Neural progenitor cell (in vitro differentiated cells): ENCODE data around the gene RRAGD. TPM values are rescaled to one million over a fixed set of nuclear protein-coding genes. Genes with fewer than 3 reads are reported as not detected.

Experiments used
- DNase-seq: peaks from one replicate; pipeline ENCODE4 v3.0.0-alpha.2; 2016; ENCODE audit warnings: low spot score
- H2AFZ ChIP-seq: fragments of 200-600 bp; sonication (generic); replicated peaks from 2 replicates; pipeline ENCODE4 v1.6.1; 2016; ENCODE audit warnings: antibody characterized with exemption
- H3F3A ChIP-seq: fragments of 200-600 bp; sonication (generic); 2 replicates; pipeline ENCODE4 v1.6.1; 2016; ENCODE audit warnings: antibody characterized with exemption, low read depth
- H3K27ac ChIP-seq: fragments of 200-600 bp; sonication (generic); 2 replicates; pipeline ENCODE4 v1.5.1; 2016; ENCODE audit warnings: mild to moderate bottlenecking
- H3K27me3 ChIP-seq: fragments of 200-600 bp; sonication (generic); 2 replicates; pipeline ENCODE4 v1.6.1; 2016; ENCODE audit warnings: mild to moderate bottlenecking, moderate library complexity
- H3K36me3 ChIP-seq: fragments of 200-600 bp; sonication (generic); 2 replicates; pipeline ENCODE4 v1.5.1; 2016
- H3K4me1 ChIP-seq: fragments of 200-600 bp; sonication (generic); 2 replicates; pipeline ENCODE4 v1.6.1; 2016; ENCODE audit warnings: mixed run types
- H3K4me2 ChIP-seq: fragments of 200-600 bp; sonication (generic); 2 replicates; pipeline ENCODE4 v1.6.1; 2016
- H3K4me3 ChIP-seq: fragments of 200-600 bp; sonication (generic); 2 replicates; pipeline ENCODE4 v1.5.1; 2016
- H3K79me2 ChIP-seq: fragments of 200-600 bp; sonication (generic); 2 replicates; pipeline ENCODE4 v1.6.1; 2016; ENCODE audit warnings: low read depth
- H3K9ac ChIP-seq: fragments of 200-600 bp; sonication (generic); 2 replicates; pipeline ENCODE4 v1.6.1; 2016
- H3K9me3 ChIP-seq: fragments of 200-600 bp; sonication (generic); 2 replicates; pipeline ENCODE4 v1.5.1; 2016; ENCODE audit warnings: low read depth
- H4K20me1 ChIP-seq: fragments of 200-600 bp; sonication (generic); 2 replicates; pipeline ENCODE4 v1.6.1; 2016; ENCODE audit warnings: low read depth
- H3K27ac Mint-ChIP-seq: 3 replicates; pipeline ENCODE4 v1.8.0; 2021; ENCODE audit warnings: mixed read lengths
- H3K27me3 Mint-ChIP-seq: 2 replicates; pipeline ENCODE4 v1.8.0; 2022; ENCODE audit warnings: low read depth, mild to moderate bottlenecking, inconsistent platforms, moderate library complexity, mixed read lengths; ENCODE audit not compliant: insufficient read depth
- H3K36me3 Mint-ChIP-seq: 3 replicates; pipeline ENCODE4 v1.8.0; 2021; ENCODE audit warnings: mixed read lengths
- H3K4me1 Mint-ChIP-seq: 3 replicates; pipeline ENCODE4 v1.8.0; 2021; ENCODE audit warnings: mixed read lengths
- H3K4me3 Mint-ChIP-seq: 3 replicates; pipeline ENCODE4 v1.8.0; 2021; ENCODE audit warnings: mild to moderate bottlenecking, moderate library complexity, mixed read lengths
- H3K9me3 Mint-ChIP-seq: 3 replicates; pipeline ENCODE4 v1.8.0; 2020; ENCODE audit warnings: mixed read lengths
- CTCF ChIP-seq: fragments of 200-600 bp; sonication (generic); IDR thresholded peaks from 2 replicates; pipeline ENCODE4 v1.5.1; 2017; ENCODE audit warnings: antibody characterized with exemption, mild to moderate bottlenecking
- EZH2 ChIP-seq: fragments of 200-600 bp; sonication (generic); IDR thresholded peaks from 2 replicates; pipeline ENCODE4 v1.6.1; 2017; ENCODE audit warnings: antibody characterized with exemption, mild to moderate bottlenecking, moderate library complexity
- EZH2phosphoT487 ChIP-seq: fragments of 200-600 bp; sonication (generic); IDR thresholded peaks from 2 replicates; pipeline ENCODE4 v1.6.1; 2017; ENCODE audit warnings: antibody characterized with exemption
- total RNA-seq: library from RNA; depleted of rRNA; stranded (reverse); fragments of >200 nt; gene quantifications from 2 replicates; pipeline ENCODE4 v1.2.3, GENCODE V29; 2015; ENCODE audit warnings: low replicate concordance

The RRAGD gene
- total RNA-seq, 1 donor from 2014 or later = 20.7 TPM

- no peak for TF ChIP-seq CTCF
- TF ChIP-seq EZH2phosphoT487 = peak; percentile 23
- TF ChIP-seq EZH2 = peak; percentile 71
- Histone ChIP-seq H3K4me3 (peak overlapping the region; percentile 89), H3K36me3 (no peaks in the 10 kb centered on the region), H3K4me1 (peaks cover 56% of the 10 kb centered on the region), H3K4me2 (peak overlapping the region; percentile 98), H3K79me2 (peaks cover 26% of the 10 kb centered on the region), H3K9me3 (no peaks in the 10 kb centered on the region), H3K9ac (no peak overlapping the region), H2AFZ (peak overlapping the region; percentile 98), H3K27me3 (peaks cover 44% of the 10 kb centered on the region), H3F3A (peaks cover 66% of the 10 kb centered on the region), H3K27ac (no peak overlapping the region), H4K20me1 (peaks cover 16% of the 10 kb centered on the region)
- H3K27me3 Mint-ChIP-seq = peaks cover 23% of the 10 kb centered on the region
- no peaks in the 10 kb centered on the region for H3K36me3 Mint-ChIP-seq
- H3K27ac Mint-ChIP-seq = peak overlapping the region; percentile 42
- peak overlapping the region; percentile 91 for H3K4me3 Mint-ChIP-seq
- no peaks in the 10 kb centered on the region for H3K9me3 Mint-ChIP-seq
- peaks cover 66% of the 10 kb centered on the region for H3K4me1 Mint-ChIP-seq
- peak; percentile 83 for DNase-seq
Measured at GRCh38 chr6:89411145-89412070, 665 bp downstream of the RRAGD start.

- H2AFZ ChIP-seq = no peak overlapping the region
- peak overlapping the region; percentile 42 for H3K27ac Mint-ChIP-seq
- no peak for TF ChIP-seq EZH2phosphoT487
- no peak for TF ChIP-seq EZH2
- no peak for TF ChIP-seq CTCF
Measured at GRCh38 chr6:89410788-89411144, 1.3 kb downstream of the RRAGD start.

GRCh38 chr6:89410231-89410761 is 1.8 kb downstream of the RRAGD start:
- no peak overlapping the region for H3K9ac ChIP-seq
- no peaks in the 10 kb centered on the region for H3K36me3 Mint-ChIP-seq
- H3K4me3 ChIP-seq = peak overlapping the region; percentile 89
- no peak overlapping the region for H3K27ac ChIP-seq
- peaks cover 16% of the 10 kb centered on the region for H4K20me1 ChIP-seq
- H3K4me3 Mint-ChIP-seq = peak overlapping the region; percentile 91
- H3F3A ChIP-seq = peaks cover 59% of the 10 kb centered on the region
- H3K79me2 ChIP-seq = peaks cover 36% of the 10 kb centered on the region
- no peaks in the 10 kb centered on the region for H3K9me3 ChIP-seq
- H3K4me2 ChIP-seq = peak overlapping the region; percentile 98
- no peak for TF ChIP-seq CTCF
- no peak for TF ChIP-seq EZH2phosphoT487
- no peak for TF ChIP-seq EZH2
- H2AFZ ChIP-seq = no peak overlapping the region
- no peaks in the 10 kb centered on the region for H3K9me3 Mint-ChIP-seq
- peaks cover 56% of the 10 kb centered on the region for H3K4me1 ChIP-seq
- H3K27me3 Mint-ChIP-seq = peaks cover 23% of the 10 kb centered on the region
- H3K36me3 ChIP-seq = no peaks in the 10 kb centered on the region
- H3K27ac Mint-ChIP-seq = no peak overlapping the region
- H3K4me1 Mint-ChIP-seq = peaks cover 67% of the 10 kb centered on the region
- peaks cover 44% of the 10 kb centered on the region for H3K27me3 ChIP-seq
- DNase-seq = peak; percentile 62

More at GRCh38 chr6:89410788-89411144, 1.3 kb downstream of the RRAGD start:
- Mint-ChIP-seq H3K9me3 (no peaks in the 10 kb centered on the region), H3K4me1 (peaks cover 66% of the 10 kb centered on the region), H3K4me3 (peak overlapping the region; percentile 91), H3K36me3 (no peaks in the 10 kb centered on the region), H3K27me3 (peaks cover 23% of the 10 kb centered on the region)
- no peaks in the 10 kb centered on the region for H3K9me3 ChIP-seq
- peaks cover 59% of the 10 kb centered on the region for H3F3A ChIP-seq
- peak overlapping the region; percentile 98 for H3K4me2 ChIP-seq
- H3K27me3 ChIP-seq = peaks cover 44% of the 10 kb centered on the region
- no peak overlapping the region for H3K9ac ChIP-seq
- H4K20me1 ChIP-seq = peaks cover 16% of the 10 kb centered on the region
- no peak for DNase-seq
- H3K27ac ChIP-seq = no peak overlapping the region
- peak overlapping the region; percentile 89 for H3K4me3 ChIP-seq
- peaks cover 31% of the 10 kb centered on the region for H3K79me2 ChIP-seq
- peaks cover 56% of the 10 kb centered on the region for H3K4me1 ChIP-seq
- no peaks in the 10 kb centered on the region for H3K36me3 ChIP-seq
